Calu3 (cell line): ENCODE data around the gene RAB7B. TPM values are rescaled to one million over a fixed set of nuclear protein-coding genes. Genes with fewer than 3 reads are reported as not detected.

ENCODE experiments used
- BruUV-seq: library from RNA; stranded (reverse); fragments of 400-500 nt; replicated peaks from 2 replicates; lab custom pipeline; 2021; lab: Mats Ljungman, UMichigan
- CTCF ChIA-PET: fragments of 300-600 bp; sonication (Branson Sonifier 250); formaldehyde crosslinking; loops from one replicate; lab custom pipeline; 2022; ENCODE audit warnings: antibody characterized with exemption; lab: Charles Lee
- DNase-seq: peaks from one replicate; pipeline ENCODE4 v3.0.0; 2022
- H3K27ac Mint-ChIP-seq: one replicate; pipeline ENCODE4 v1.8.0; 2022; ENCODE audit warnings: mixed read lengths; ENCODE audit not compliant: unreplicated experiment
- H3K27me3 Mint-ChIP-seq: one replicate; pipeline ENCODE4 v1.8.0; 2022; ENCODE audit warnings: mixed read lengths; ENCODE audit not compliant: unreplicated experiment
- H3K36me3 Mint-ChIP-seq: one replicate; pipeline ENCODE4 v1.8.0; 2022; ENCODE audit warnings: mild to moderate bottlenecking, moderate library complexity, mixed read lengths; ENCODE audit not compliant: insufficient read depth, unreplicated experiment
- H3K4me1 Mint-ChIP-seq: one replicate; pipeline ENCODE4 v1.8.0; 2022; ENCODE audit warnings: mild to moderate bottlenecking, low read depth, mixed read lengths; ENCODE audit not compliant: unreplicated experiment
- H3K4me3 Mint-ChIP-seq: one replicate; pipeline ENCODE4 v1.8.0; 2022; ENCODE audit warnings: mild to moderate bottlenecking, low read depth, moderate library complexity, mixed read lengths; ENCODE audit not compliant: unreplicated experiment
- H3K9me3 Mint-ChIP-seq: one replicate; pipeline ENCODE4 v1.8.0; 2022; ENCODE audit warnings: low read depth, mixed read lengths; ENCODE audit not compliant: unreplicated experiment
- intact Hi-C: fragments of 100-400 bp; cut with micrococcal nuclease; formaldehyde crosslinking; loops from one replicate; pipeline ENCODE4 v1.10.0; 2022; ENCODE audit not compliant: unreplicated experiment
- total RNA-seq: library from RNA; stranded (reverse); gene quantifications from 2 replicates; pipeline ENCODE4 v1.2.3, GENCODE V29; 2022
- TF ChIP-seq, protein P1 (sequence below): fragments of 200-600 bp; IDR thresholded peaks from one replicate; pipeline ENCODE4 v1.8.0; 2022; ENCODE audit warnings: antibody characterized with exemption; ENCODE audit not compliant: unreplicated experiment

The RAB7B gene
- total RNA-seq, 1 experiment from 2014 or later = 1.1 TPM

DNA sequence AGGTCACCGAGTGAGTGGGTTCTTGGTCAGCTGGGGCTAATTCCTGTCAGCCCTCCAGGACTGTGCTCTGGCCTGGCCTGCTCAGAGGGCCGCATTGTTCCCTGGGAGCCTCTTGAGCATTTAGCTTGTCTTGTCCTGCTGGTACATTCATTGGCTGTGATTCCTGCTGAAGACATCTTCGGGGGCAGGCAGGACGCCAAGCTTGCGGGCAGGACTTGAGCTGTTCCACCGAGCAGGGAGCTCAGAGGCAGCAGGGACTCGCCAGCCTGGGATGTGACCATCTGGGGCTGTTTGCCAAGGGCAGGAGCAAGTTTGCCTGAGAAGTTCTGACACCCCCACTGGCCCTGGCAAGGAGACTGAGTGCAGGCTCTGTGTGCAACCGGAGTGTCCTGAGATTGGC is 52.9 kb downstream of the RAB7B start:
- DNase-seq = no peak
- intact Hi-C loops = no loop called here

GRCh38 chr1:205949753-205950152 is 53.4 kb downstream of the RAB7B start:
- H3K9me3 Mint-ChIP-seq = no peaks in the 10 kb centered on the region
- H3K4me1 Mint-ChIP-seq = peaks cover 42% of the 10 kb centered on the region
- CTCF ChIA-PET = no interaction called here
- H3K27me3 Mint-ChIP-seq = peaks cover 27% of the 10 kb centered on the region
- DNase-seq = no peak
- no peak overlapping the region for H3K27ac Mint-ChIP-seq
- H3K36me3 Mint-ChIP-seq = no peaks in the 10 kb centered on the region
- TF ChIP-seq, protein P1, sequence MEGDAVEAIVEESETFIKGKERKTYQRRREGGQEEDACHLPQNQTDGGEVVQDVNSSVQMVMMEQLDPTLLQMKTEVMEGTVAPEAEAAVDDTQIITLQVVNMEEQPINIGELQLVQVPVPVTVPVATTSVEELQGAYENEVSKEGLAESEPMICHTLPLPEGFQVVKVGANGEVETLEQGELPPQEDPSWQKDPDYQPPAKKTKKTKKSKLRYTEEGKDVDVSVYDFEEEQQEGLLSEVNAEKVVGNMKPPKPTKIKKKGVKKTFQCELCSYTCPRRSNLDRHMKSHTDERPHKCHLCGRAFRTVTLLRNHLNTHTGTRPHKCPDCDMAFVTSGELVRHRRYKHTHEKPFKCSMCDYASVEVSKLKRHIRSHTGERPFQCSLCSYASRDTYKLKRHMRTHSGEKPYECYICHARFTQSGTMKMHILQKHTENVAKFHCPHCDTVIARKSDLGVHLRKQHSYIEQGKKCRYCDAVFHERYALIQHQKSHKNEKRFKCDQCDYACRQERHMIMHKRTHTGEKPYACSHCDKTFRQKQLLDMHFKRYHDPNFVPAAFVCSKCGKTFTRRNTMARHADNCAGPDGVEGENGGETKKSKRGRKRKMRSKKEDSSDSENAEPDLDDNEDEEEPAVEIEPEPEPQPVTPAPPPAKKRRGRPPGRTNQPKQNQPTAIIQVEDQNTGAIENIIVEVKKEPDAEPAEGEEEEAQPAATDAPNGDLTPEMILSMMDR = no peak
- no TSS peak for BruUV-seq
- intact Hi-C loops = no loop called here
- H3K4me3 Mint-ChIP-seq = no peak overlapping the region

More for the DNA sequence above, 52.9 kb downstream of the RAB7B start:
- no peak overlapping the region for H3K27ac Mint-ChIP-seq
- no peak overlapping the region for H3K4me3 Mint-ChIP-seq
- peaks cover 41% of the 10 kb centered on the region for H3K4me1 Mint-ChIP-seq
- H3K36me3 Mint-ChIP-seq = no peaks in the 10 kb centered on the region
- no TSS peak for BruUV-seq
- no peaks in the 10 kb centered on the region for H3K9me3 Mint-ChIP-seq
- TF ChIP-seq, protein P1 = no peak
- H3K27me3 Mint-ChIP-seq = peaks cover 32% of the 10 kb centered on the region
- CTCF ChIA-PET = interaction anchor here (2.0 kb wide), 1 partner anchor 27 kb away, joined by 7 read pairs; no protein-coding TSS in a partner anchor

DNA sequence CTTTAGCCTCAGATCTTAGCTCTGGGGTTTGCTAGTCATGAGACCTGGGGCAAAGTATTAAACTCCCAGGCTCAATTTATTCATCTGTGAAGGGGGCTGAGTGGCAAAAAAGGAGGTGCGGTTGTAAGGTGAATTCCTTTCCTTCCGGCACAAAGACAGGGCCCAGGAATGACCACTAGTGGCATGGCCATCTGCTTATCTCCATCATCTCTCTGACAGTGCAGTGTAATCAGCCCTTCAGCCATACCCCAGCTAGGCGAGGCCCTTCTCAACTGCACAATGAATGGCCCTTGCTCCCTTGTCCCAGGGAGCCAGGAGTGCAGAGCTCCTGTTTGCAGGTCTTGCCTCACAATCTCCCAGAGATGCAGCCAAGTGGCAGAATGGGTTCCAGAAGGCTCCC is 54.3 kb downstream of the RAB7B start:
- H3K27ac Mint-ChIP-seq = no peak overlapping the region
- CTCF ChIA-PET = no interaction called here
- no peaks in the 10 kb centered on the region for H3K9me3 Mint-ChIP-seq
- H3K27me3 Mint-ChIP-seq = peaks cover 21% of the 10 kb centered on the region
- BruUV-seq = no TSS peak
- TF ChIP-seq, protein P1 = no peak
- no peak overlapping the region for H3K4me3 Mint-ChIP-seq
- H3K4me1 Mint-ChIP-seq = peaks cover 51% of the 10 kb centered on the region
- no peaks in the 10 kb centered on the region for H3K36me3 Mint-ChIP-seq
- intact Hi-C loops = no loop called here
- DNase-seq = no peak

- H3K4me3 Mint-ChIP-seq = no peak overlapping the region
- H3K9me3 Mint-ChIP-seq = no peaks in the 10 kb centered on the region
- no peak overlapping the region for H3K27ac Mint-ChIP-seq
- H3K4me1 Mint-ChIP-seq = peaks cover 60% of the 10 kb centered on the region
- H3K36me3 Mint-ChIP-seq = no peaks in the 10 kb centered on the region
- CTCF ChIA-PET = interaction anchor here (0.7 kb wide), 1 partner anchor 20 kb away, joined by 3 read pairs; no protein-coding TSS in a partner anchor
- DNase-seq = no peak
- H3K27me3 Mint-ChIP-seq = peaks cover 14% of the 10 kb centered on the region
- no TSS peak for BruUV-seq
- intact Hi-C loops = no loop called here
- TF ChIP-seq, protein P1 = no peak
Measured at GRCh38 chr1:205948039-205948438, 55.2 kb downstream of the RAB7B start.
